Measurements from ENCODE around the gene NSMCE4A. TPM values are rescaled to one million over a fixed set of nuclear protein-coding genes. Genes with fewer than 3 reads are reported as not detected.
"Not testable (repeated sequence)": the region's sequence is repeated elsewhere in the genome, so short reads cannot be mapped to it uniquely, and the experiment has no call there.

Gene NSMCE4A
- total and polyA plus RNA-seq, 9 of the 15 experiments (the other 6 are each of a cell fraction or from before 2014, with no cell fraction given): 8.4 to 88.5 (median 46.4) TPM

DNA sequence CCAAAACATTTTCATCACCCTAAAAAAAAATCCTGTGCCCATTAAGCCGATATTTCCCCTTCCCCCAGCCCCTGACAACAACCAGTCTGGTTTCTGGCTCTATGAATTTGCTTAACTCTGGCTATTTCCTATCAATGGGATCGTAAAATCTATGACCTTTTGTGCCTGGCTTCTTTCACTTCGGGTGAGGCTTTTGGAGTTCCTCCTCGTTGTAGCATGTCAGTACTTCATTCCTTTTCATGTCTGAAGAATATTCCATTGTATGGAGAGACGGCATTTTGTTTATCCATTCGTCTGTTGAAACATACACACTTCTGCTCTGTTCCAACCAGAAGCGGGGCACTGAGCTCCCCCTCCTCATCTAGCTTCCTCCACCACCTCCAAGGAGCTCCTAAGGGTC, 43.5 kb upstream of the NSMCE4A start:
- CTCF ChIA-PET (ENCODE audit: low intra/inter-chr PET ratio): no interaction called here
- H3K27me3 ChIP-seq (ENCODE audit: control insufficient read depth in 2 of 2, insufficient read depth in 2 of 2, low read length in 2 of 2): peaks cover 16 to 30% of the 10 kb centered on the region in 2 experiments
- no peak for ATAC-seq
- no peaks in the 10 kb centered on the region for H3K4me1 ChIP-seq (replicated peaks in 1 of 2; ENCODE audit: control insufficient read depth in 2 of 2, insufficient read depth in 2 of 2, low read length in 2 of 2)
- POLR2A ChIA-PET: no interaction called here
- intact Hi-C loops (cut with micrococcal nuclease): no loop called here
- 0% methylated on average over 6 of the region's 7 CpGs for WGBS (ENCODE audit: insufficient coverage, low coverage, missing lambda C conversion rate)
- H3K4me3 ChIP-seq: no peak overlapping the region
- in situ Hi-C loops (cut with MboI): no loop called here
- H3K9me3 ChIP-seq (replicated peaks; ENCODE audit: control insufficient read depth, insufficient read depth, low read depth, low read length): no peaks in the 10 kb centered on the region
- H3K9ac ChIP-seq (ENCODE audit: insufficient read depth in 1 of 2, low read depth in 2 of 2, low read length in 2 of 2): no peak overlapping the region
- H2AFZ ChIP-seq (ENCODE audit: low read depth, low read length): no peak overlapping the region
- H3K27ac ChIP-seq (ENCODE audit: extremely low read depth, low read depth, low read length): no peak overlapping the region
- DNase-seq (ENCODE audit: extremely low read depth in 1 of 4, low spot score in 3 of 4): no peak
- no peaks in the 10 kb centered on the region for H3K79me2 ChIP-seq (ENCODE audit: control insufficient read depth, insufficient read depth, low read length)
- H3K9me1 ChIP-seq (ENCODE audit: control insufficient read depth, insufficient read depth, low read length): no peaks in the 10 kb centered on the region
- no TSS peak for BruUV-seq (replicated peaks)
- TF ChIP-seq KDM2B (CRISPR knock-in tag; IDR thresholded peaks at IDR 0.05) (no peak), SREBF1 (IDR thresholded peaks at IDR 0.05; ENCODE audit: borderline replicate concordance, low read depth, low read length) (no peak), HMG20B (CRISPR knock-in tag; IDR thresholded peaks at IDR 0.05) (no peak)
- TF ChIP-seq, protein P1, sequence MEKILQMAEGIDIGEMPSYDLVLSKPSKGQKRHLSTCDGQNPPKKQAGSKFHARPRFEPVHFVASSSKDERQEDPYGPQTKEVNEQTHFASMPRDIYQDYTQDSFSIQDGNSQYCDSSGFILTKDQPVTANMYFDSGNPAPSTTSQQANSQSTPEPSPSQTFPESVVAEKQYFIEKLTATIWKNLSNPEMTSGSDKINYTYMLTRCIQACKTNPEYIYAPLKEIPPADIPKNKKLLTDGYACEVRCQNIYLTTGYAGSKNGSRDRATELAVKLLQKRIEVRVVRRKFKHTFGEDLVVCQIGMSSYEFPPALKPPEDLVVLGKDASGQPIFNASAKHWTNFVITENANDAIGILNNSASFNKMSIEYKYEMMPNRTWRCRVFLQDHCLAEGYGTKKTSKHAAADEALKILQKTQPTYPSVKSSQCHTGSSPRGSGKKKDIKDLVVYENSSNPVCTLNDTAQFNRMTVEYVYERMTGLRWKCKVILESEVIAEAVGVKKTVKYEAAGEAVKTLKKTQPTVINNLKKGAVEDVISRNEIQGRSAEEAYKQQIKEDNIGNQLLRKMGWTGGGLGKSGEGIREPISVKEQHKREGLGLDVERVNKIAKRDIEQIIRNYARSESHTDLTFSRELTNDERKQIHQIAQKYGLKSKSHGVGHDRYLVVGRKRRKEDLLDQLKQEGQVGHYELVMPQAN (IDR thresholded peaks at IDR 0.05; ENCODE audit: borderline replicate concordance): no peak
- TF ChIP-seq, protein P2, sequence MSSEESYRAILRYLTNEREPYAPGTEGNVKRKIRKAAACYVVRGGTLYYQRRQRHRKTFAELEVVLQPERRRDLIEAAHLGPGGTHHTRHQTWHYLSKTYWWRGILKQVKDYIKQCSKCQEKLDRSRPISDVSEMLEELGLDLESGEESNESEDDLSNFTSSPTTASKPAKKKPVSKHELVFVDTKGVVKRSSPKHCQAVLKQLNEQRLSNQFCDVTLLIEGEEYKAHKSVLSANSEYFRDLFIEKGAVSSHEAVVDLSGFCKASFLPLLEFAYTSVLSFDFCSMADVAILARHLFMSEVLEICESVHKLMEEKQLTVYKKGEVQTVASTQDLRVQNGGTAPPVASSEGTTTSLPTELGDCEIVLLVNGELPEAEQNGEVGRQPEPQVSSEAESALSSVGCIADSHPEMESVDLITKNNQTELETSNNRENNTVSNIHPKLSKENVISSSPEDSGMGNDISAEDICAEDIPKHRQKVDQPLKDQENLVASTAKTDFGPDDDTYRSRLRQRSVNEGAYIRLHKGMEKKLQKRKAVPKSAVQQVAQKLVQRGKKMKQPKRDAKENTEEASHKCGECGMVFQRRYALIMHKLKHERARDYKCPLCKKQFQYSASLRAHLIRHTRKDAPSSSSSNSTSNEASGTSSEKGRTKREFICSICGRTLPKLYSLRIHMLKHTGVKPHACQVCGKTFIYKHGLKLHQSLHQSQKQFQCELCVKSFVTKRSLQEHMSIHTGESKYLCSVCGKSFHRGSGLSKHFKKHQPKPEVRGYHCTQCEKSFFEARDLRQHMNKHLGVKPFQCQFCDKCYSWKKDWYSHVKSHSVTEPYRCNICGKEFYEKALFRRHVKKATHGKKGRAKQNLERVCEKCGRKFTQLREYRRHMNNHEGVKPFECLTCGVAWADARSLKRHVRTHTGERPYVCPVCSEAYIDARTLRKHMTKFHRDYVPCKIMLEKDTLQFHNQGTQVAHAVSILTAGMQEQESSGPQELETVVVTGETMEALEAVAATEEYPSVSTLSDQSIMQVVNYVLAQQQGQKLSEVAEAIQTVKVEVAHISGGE (CRISPR knock-in tag; IDR thresholded peaks at IDR 0.05): no peak
- H4K20me1 ChIP-seq (replicated peaks; ENCODE audit: control insufficient read depth, insufficient read depth, low read length): no peaks in the 10 kb centered on the region
- H3K4me2 ChIP-seq (ENCODE audit: insufficient read depth, low read length): no peak overlapping the region
- FAIRE-seq: no peak
- H3K36me3 ChIP-seq (ENCODE audit: control insufficient read depth, insufficient read depth, low read length): no peaks in the 10 kb centered on the region

DNA sequence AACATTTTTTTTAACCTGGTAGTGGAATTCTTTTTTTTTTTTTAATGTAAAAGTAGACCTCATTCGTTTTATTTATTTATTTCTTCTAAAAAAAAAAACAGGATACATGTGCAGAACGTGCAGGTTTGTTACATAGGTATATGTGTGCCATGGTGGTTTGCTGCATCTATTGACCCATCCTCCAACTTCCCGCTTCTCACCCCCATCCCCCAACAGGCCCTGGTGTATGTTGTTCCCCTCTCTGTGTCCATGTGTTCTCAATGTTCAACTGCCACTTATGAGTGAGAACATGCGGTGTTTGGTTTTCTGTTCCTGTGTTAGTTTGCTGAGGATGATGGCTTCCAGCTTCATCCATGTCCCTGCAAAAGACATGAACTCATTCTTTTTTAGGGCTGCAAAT, 42.9 kb upstream of the NSMCE4A start:
- H3K9me3 ChIP-seq (replicated peaks; ENCODE audit: control insufficient read depth, insufficient read depth, low read depth, low read length); H3K9me1 ChIP-seq (ENCODE audit: control insufficient read depth, insufficient read depth, low read length); H2AFZ ChIP-seq (ENCODE audit: low read depth, low read length); CTCF ChIA-PET (ENCODE audit: low intra/inter-chr PET ratio); H3K79me2 ChIP-seq (ENCODE audit: control insufficient read depth, insufficient read depth, low read length); BruUV-seq (replicated peaks); intact Hi-C loops (cut with micrococcal nuclease); H3K9ac ChIP-seq (ENCODE audit: insufficient read depth in 1 of 2, low read depth in 2 of 2, low read length in 2 of 2); H3K4me3 ChIP-seq; ATAC-seq; H3K4me1 ChIP-seq (replicated peaks in 1 of 2; ENCODE audit: control insufficient read depth in 2 of 2, insufficient read depth in 2 of 2, low read length in 2 of 2); H4K20me1 ChIP-seq (replicated peaks; ENCODE audit: control insufficient read depth, insufficient read depth, low read length); H3K36me3 ChIP-seq (ENCODE audit: control insufficient read depth, insufficient read depth, low read length); POLR2A ChIA-PET; H3K4me2 ChIP-seq (ENCODE audit: insufficient read depth, low read length); DNase-seq (ENCODE audit: extremely low read depth in 1 of 4, low spot score in 3 of 4); FAIRE-seq; H3K27ac ChIP-seq (ENCODE audit: extremely low read depth, low read depth, low read length); in situ Hi-C loops (cut with MboI): not testable (repeated sequence)
- H3K27me3 ChIP-seq (ENCODE audit: control insufficient read depth in 2 of 2, insufficient read depth in 2 of 2, low read length in 2 of 2): peaks cover 18 to 36% of the 10 kb centered on the region in 2 experiments
- 5% methylated on average over 4 of the region's 4 CpGs for WGBS (ENCODE audit: insufficient coverage, low coverage, missing lambda C conversion rate)

All from K562 (cell line).